Lower leg skin (tissue), 3 donors: Measurements from ENCODE around the gene MEIOB.

Source experiments
- POLR2A ChIP-seq, 2 donors: fragments of 450-650 bp; IDR thresholded peaks; one replicate each; pipeline ENCODE4 v1.6.1; 2016 to 2017; ENCODE audit warnings: antibody characterized with exemption in 2 of 2, mild to moderate bottlenecking in 1 of 2, moderate library complexity in 1 of 2
- TF ChIP-seq, protein P1 (sequence below), 3 donors: fragments of 450-650 bp; IDR thresholded peaks; one replicate each; pipeline ENCODE4 v1.5.1; 2016; ENCODE audit warnings: antibody characterized with exemption in 3 of 3, mild to moderate bottlenecking in 3 of 3, moderate library complexity in 2 of 3

DNA sequence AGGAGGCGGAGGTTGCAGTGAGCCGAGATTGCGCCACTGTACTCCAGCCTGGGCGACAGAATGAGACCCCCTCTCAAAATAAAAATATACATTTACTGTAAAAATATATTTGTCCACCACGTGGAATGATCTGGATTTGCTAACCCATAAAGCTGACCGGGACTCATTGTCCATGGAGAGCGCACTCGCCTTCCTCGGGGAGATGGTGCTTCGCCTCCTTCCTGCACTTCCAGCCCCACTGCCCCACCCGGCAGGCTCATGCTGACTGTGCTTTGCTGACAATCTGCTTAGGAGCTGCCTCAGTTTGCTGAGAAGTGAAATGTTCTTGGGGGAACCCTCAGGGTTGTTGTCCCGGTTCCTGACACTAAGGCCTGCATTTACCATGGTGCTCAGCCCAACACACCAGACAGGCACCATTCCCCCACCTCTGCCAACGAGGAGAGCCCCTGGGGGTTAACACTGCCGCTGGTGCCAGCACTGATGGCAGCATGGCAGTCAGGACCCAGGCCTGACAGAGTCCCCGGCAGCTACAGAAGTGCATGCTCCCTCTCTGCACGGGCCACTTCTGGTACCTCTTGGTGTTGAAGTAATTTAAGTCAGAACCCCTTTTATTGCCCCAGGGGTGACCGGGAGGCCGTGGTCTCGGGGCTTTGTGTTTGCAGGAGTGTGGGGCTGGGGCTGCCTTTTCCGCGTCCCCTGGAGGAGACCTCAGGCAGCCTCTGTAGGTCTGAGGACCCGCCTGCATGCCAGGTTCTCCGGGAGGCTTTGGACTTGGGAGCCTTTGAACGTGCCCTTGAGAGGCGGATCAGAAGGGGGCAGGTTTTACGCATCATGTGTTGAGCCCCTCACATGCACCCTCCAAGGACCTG lies 86.8 kb downstream of the MEIOB start:
- TF ChIP-seq, protein P1, sequence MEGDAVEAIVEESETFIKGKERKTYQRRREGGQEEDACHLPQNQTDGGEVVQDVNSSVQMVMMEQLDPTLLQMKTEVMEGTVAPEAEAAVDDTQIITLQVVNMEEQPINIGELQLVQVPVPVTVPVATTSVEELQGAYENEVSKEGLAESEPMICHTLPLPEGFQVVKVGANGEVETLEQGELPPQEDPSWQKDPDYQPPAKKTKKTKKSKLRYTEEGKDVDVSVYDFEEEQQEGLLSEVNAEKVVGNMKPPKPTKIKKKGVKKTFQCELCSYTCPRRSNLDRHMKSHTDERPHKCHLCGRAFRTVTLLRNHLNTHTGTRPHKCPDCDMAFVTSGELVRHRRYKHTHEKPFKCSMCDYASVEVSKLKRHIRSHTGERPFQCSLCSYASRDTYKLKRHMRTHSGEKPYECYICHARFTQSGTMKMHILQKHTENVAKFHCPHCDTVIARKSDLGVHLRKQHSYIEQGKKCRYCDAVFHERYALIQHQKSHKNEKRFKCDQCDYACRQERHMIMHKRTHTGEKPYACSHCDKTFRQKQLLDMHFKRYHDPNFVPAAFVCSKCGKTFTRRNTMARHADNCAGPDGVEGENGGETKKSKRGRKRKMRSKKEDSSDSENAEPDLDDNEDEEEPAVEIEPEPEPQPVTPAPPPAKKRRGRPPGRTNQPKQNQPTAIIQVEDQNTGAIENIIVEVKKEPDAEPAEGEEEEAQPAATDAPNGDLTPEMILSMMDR (IDR thresholded peaks at IDR 0.05), result no peak
- TF ChIP-seq POLR2A (IDR thresholded peaks at IDR 0.05), result no peak
